Mammary epithelial cell (primary cell): Measurements from ENCODE around the gene IGFBP1.

Experiments
- EZH2 ChIP-seq: IDR thresholded peaks from 2 replicates; pipeline ENCODE4 v1.6.1; 2012; ENCODE audit warnings: low read length, inconsistent platforms, borderline replicate concordance
- TF ChIP-seq, protein P1 (sequence below), 2 donors: IDR thresholded peaks in 1 of 2; conservative IDR thresholded peaks in 1 of 2; 2 replicates each; pipeline ENCODE4 v1.5.1; 2011 to 2012; ENCODE audit warnings: inconsistent platforms in 2 of 2, low read length in 2 of 2, mild to moderate bottlenecking in 2 of 2, control low read depth in 1 of 2, low read depth in 1 of 2; ENCODE audit not compliant: insufficient read depth in 1 of 2; ENCODE audit errors: extremely low read depth in 1 of 2

- TF ChIP-seq, protein P1, sequence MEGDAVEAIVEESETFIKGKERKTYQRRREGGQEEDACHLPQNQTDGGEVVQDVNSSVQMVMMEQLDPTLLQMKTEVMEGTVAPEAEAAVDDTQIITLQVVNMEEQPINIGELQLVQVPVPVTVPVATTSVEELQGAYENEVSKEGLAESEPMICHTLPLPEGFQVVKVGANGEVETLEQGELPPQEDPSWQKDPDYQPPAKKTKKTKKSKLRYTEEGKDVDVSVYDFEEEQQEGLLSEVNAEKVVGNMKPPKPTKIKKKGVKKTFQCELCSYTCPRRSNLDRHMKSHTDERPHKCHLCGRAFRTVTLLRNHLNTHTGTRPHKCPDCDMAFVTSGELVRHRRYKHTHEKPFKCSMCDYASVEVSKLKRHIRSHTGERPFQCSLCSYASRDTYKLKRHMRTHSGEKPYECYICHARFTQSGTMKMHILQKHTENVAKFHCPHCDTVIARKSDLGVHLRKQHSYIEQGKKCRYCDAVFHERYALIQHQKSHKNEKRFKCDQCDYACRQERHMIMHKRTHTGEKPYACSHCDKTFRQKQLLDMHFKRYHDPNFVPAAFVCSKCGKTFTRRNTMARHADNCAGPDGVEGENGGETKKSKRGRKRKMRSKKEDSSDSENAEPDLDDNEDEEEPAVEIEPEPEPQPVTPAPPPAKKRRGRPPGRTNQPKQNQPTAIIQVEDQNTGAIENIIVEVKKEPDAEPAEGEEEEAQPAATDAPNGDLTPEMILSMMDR (conservative IDR thresholded peaks at IDR 0.05 in 1 of 2, IDR thresholded peaks at IDR 0.05 in 1 of 2; ENCODE audit: extremely low read depth in 1 of 2, insufficient read depth in 1 of 2, low read depth in 1 of 2, low read length in 2 of 2), result no peak
- no peak for TF ChIP-seq EZH2
Observed at GRCh38 chr7:45890125-45890901, 2.0 kb downstream of the IGFBP1 start.
